ENCODE measurements around the gene ZNF761.
A peak's percentile ranks its signal among the peaks of the same experiment; 100 is the strongest.

DNA sequence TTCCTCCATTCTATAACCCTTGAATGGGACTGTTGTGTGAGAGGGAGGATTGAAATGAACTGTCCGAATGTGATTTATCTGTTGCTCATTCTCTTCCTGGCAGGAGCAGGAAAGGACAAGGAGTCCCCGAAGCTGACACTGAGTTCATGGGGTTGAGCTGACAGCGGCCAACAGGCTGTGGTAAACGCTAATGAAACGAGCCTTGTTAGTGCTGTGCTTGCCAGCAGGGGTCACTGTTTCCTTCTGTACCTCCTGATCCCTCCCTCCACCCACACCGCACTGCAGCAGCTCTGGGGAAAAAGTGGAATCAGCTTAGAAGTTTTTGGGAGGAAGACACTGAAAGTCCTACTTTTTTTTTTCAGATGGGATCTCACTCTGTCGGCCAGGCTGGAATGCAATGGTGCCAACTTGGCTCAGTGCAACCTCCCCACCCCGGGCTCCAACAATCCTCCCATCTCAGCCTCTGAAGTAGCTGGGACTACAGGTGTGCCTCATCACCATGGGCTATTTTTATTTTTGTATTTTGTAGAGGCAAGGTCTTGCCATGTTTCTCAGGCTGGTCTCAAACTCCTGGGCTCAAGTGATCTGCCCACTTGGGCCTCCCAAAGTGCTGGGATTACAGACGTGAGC, 6.7 kb upstream of the ZNF761 start:
- TF ChIP-seq POLR2A (IDR thresholded peaks at IDR 0.05; ENCODE audit: low read depth, low read length) (no peak), EZH2 (IDR thresholded peaks at IDR 0.05; ENCODE audit: borderline replicate concordance, low read depth, low read length, severe bottlenecking) (no peak), JUN (IDR thresholded peaks at IDR 0.05; ENCODE audit: borderline replicate concordance, insufficient read depth, insufficient read length, low read depth) (no peak), POLR2AphosphoS5 (IDR thresholded peaks at IDR 0.05; ENCODE audit: insufficient read depth, low read depth, low read length) (no peak), MYC (IDR thresholded peaks at IDR 0.05; ENCODE audit: low read depth, low read length) (no peak), GATA2 (IDR thresholded peaks at IDR 0.05; ENCODE audit: insufficient read depth, insufficient read length, low read depth, low read length) (no peak), FOS (IDR thresholded peaks at IDR 0.05; ENCODE audit: borderline replicate concordance, insufficient read depth, low read length) (no peak)
- TF ChIP-seq, protein P1, sequence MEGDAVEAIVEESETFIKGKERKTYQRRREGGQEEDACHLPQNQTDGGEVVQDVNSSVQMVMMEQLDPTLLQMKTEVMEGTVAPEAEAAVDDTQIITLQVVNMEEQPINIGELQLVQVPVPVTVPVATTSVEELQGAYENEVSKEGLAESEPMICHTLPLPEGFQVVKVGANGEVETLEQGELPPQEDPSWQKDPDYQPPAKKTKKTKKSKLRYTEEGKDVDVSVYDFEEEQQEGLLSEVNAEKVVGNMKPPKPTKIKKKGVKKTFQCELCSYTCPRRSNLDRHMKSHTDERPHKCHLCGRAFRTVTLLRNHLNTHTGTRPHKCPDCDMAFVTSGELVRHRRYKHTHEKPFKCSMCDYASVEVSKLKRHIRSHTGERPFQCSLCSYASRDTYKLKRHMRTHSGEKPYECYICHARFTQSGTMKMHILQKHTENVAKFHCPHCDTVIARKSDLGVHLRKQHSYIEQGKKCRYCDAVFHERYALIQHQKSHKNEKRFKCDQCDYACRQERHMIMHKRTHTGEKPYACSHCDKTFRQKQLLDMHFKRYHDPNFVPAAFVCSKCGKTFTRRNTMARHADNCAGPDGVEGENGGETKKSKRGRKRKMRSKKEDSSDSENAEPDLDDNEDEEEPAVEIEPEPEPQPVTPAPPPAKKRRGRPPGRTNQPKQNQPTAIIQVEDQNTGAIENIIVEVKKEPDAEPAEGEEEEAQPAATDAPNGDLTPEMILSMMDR (IDR thresholded peaks at IDR 0.05; ENCODE audit: extremely low read depth in 1 of 2, insufficient read depth in 1 of 2, low read depth in 1 of 2, low read length in 2 of 2), result peak; percentile 71 to 89
- TF ChIP-seq, protein P2, sequence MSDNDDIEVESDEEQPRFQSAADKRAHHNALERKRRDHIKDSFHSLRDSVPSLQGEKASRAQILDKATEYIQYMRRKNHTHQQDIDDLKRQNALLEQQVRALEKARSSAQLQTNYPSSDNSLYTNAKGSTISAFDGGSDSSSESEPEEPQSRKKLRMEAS (IDR thresholded peaks at IDR 0.05; ENCODE audit: insufficient read depth, insufficient read length), result no peak
